HG03060 (cell line): Measurements from ENCODE around the gene RPL37.
"Not testable (repeated sequence)": the region's sequence is repeated elsewhere in the genome, so short reads cannot be mapped to it uniquely, and the experiment has no call there.

Source experiments
- ATAC-seq: cut with Tn5 transposase; IDR thresholded peaks from one replicate; pipeline ENCODE4 v1.9.1; 2021; ENCODE audit warnings: low read depth, moderate number of reproducible peaks; ENCODE audit not compliant: unreplicated experiment

The RPL37 gene

DNA sequence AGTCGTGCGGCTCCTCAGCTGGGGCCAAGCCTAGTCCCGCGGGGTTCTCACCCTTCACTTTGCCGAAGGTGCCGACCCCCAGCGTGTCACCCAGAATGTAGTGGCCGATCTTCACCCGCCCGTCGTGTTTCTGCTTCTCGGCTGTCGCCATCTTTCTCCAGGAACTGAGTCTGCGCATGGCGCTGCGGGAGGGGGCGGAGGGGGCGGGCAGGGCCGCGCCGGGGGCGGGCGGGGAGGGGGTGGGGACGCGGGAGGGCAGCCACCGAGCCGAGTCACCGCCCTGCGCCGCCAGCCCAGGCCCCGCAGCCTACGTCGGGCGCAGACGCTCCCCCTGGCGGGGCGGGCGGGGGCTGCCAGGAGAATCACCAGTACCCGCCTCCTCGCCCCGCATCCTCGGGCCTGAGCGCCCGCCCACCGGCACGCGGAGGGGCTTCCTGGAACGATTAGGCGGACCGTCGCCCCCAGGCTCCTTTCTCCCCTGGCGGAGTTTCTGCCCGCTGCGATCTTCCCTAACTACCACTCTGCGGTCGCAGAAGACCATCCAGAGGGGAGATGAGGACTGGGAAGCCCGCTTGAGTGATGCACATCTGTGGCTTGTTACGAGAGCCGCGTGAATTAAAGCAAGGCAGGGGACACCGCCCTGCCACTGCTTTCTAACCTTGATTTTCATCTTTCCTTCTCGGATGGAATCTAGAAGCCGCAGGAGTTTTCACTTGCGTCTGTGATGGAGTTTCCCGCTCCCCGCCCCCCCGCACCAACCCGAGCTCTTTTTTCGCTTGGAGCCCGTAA, 36.8 kb downstream of the RPL37 start, which contains the start of gene PRKAA1:
PRKAA1 (minus strand) TSS at position 363 of the 789 bp plus-strand sequence; CDS start at position 178, 185 bp downstream.
- peak; percentile 81 for ATAC-seq

DNA sequence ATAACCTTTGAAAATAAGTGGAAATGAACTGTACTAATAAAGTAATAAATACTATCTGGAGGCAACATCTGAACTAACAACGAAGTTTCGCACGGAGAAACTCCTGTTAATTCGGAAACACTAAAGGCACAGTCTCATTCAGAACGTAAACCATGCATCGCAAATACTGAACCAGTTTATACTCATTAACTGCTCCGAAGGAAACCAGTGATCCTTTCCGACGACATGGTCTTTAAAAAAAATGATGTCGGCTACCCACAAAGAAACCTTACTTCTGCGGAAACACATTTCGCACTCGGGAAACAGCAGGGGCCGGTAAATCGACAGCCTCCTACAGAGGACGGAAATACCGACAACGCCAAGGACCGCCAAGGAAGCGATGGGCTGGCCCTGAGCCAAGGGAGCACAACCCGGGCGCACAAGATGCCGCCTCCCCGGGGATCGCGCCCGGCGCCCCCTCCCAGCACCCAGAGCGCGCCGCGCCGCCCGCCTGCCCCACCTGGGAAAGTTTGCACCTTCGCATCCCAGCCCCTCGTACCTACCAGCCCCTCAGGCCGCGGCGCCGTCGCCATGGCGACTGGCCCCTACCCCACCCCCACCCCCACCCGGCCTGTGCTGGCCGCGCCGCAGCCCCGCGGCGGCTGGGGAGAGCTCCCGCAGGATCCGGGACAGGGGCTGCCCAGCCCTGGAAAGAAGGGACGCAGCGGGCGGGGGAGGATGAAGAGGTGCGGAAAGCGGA, 37.6 kb downstream of the RPL37 start:
- peak; percentile 18 for ATAC-seq

DNA sequence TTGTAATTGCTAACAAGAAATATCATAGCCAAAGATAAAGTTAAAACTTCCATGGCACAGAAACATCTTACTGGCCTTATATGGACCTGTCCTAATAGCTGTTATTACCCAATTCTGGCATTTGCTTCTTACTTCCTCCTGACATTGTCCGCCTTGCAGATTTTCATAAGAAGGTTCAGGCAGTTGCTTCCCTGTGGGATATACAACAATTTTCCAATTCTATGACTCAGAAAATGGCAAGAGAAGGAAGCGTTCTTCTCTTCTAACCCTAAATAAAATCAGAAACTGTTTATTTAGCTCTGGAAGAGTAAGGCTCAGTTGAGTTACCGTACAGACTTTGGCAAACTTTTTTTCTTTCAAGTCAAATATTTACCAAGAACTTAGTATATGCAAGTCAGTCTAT, 38.5 kb downstream of the RPL37 start:
- ATAC-seq: no peak

- not testable (repeated sequence) for ATAC-seq
These were observed 40.1 kb downstream of the RPL37 start for GRCh38 chr5:40794877-40795276.

- not testable (repeated sequence) for ATAC-seq
These were observed 40.7 kb downstream of the RPL37 start for GRCh38 chr5:40794340-40794739.

DNA sequence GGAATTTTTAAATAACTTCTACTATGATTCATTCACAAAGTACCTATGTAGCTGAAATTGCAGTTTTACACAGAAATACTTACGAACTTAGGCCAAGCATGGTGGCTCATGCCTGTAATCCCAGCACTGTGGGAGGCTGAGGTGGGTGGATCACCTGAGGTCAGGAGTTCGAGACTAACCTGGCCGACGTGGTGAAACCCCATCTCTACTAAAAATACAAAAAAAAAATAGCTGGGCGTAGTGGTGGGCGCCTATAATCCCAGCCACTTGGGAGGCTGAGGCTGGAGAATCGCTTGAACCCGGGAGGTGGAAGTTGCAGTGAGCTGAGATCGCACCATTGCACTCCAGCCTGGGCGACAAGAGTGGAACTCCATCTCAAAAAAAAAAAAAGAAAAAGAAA, 42.3 kb downstream of the RPL37 start:
- ATAC-seq: not testable (repeated sequence)

DNA sequence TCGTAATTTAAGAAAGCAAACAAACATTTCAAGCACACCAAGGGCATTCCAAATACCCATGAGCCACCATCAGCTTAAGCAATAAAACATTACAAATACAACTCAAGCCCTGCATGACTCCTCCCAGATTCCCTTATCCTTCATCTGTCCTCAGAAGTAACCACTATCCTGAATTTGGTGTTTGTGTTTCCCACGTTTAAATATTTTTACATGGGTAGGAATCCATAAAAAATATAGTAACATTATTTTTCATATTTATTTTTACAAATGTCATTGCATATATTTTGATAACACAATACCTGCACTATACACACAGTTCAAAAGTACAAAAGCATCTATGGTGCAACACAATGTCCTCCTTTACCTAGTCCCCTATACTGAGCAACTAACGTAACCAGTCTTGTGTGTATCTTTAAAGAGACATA, 43.3 kb downstream of the RPL37 start:
- ATAC-seq: no peak

GRCh38 chr5:40790947-40791593, 44.0 kb downstream of the RPL37 start:
- no peak for ATAC-seq

DNA sequence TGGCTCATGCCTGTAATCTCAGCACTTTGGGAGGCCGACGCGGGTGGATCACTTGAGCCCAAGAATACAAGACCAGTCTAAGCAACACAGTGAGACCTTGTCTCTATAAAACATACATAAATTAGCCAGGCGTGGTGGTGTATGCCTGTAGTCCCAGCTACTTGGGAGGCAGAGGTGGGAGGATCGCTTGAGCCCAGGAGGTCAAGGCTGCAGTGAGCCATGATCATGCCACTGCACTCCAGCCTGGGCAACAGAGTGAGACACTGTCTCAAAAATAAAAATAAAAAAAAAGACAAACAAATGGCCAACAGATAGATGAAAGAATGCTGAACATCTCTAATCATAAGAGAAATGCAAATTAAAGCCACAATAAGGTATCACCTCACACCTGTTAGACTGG, 46.1 kb downstream of the RPL37 start:
- not testable (repeated sequence) for ATAC-seq

GRCh38 chr5:40787986-40788385, 47.0 kb downstream of the RPL37 start:
- no peak for ATAC-seq

GRCh38 chr5:40786664-40787063, 48.4 kb downstream of the RPL37 start:
- ATAC-seq: not testable (repeated sequence)

DNA sequence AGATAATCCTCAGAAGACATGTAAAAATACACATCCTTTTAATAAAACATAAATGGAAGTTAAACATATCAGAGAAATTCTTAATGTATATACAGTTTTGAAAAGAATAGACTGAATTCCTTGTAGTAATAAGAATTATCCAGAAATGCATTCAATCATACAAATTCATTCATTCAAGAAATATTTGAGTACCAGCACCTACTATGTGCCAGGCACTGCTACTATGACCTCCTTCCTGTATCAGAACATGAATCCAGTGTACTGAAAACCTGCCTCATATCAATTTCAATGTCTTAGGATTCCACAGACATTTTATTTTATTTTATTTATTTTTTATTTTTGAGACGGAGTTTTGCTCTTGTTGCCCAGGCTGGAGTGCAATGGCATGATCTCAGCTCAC, 50.1 kb downstream of the RPL37 start:
- ATAC-seq: no peak

DNA sequence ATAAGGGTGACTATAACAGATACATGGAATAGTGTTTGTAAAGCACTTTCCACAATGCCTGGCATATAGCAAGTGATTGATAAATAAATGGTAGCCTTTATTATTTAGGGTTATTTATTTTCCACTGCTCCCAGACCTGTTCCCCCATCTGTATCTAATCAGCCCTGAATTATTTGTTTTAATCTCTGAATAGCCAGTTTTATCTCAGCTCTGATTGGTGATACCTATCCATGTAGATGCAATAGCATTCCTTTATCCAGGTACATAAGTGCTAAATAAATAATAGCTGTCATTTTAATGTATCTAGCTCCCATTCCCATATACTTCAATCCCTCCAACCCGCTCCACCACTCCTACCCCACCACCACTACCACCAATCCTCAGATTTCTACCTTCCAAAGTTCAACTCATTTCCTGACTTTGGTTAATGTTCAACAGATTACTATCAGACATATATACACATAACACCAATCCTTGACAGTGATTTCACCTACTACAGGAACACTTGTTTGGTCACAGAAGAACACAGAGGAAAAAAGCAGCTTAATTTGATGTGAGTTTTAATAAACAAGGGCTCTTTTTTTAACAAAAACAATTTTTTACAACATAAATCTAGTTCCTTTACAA, 50.9 kb downstream of the RPL37 start:
- no peak for ATAC-seq

DNA sequence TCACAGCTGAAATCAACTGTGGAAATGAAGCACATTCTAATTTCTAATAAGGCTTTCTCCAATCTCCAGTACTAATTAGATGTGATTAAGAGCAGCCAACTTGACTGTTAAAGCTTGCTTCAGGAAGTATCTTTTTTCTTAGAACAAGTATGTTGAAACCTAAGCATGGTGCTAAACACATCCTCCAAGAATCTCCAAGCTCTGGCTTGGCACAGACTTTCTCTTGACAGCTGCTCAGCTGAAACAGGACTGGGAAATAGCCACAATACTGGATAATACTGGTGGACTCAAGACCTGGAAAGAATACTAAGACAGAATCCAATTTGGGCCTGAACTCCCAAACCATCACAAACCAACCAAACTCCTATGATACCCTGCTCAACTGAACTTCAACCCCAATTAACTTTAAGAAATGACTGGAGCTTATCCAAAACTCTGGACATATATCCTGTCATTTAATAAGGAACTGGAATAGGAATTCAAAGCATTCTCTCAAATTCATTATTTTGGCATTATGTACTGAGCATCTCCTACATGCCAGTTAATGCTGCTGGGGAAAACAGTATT, 53.1 kb downstream of the RPL37 start:
- ATAC-seq: no peak

DNA sequence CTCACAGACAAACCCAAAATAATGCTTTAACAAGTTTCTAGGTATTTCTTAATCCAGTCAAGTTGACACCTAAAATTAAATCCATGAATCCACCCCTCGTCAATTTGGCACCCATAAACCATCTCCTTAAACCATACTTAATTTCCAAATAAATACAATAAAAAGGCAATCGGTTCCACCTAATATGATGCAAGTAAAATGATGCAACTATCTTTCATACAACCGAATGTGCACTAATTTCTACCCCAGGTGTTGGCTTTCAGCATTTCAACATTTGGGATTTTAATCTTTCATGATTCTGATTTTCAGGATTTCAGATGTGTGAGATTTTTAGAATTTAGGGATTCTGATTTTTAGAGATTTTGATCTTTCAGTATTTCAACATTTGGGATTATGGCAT, 54.2 kb downstream of the RPL37 start:
- ATAC-seq: no peak

DNA sequence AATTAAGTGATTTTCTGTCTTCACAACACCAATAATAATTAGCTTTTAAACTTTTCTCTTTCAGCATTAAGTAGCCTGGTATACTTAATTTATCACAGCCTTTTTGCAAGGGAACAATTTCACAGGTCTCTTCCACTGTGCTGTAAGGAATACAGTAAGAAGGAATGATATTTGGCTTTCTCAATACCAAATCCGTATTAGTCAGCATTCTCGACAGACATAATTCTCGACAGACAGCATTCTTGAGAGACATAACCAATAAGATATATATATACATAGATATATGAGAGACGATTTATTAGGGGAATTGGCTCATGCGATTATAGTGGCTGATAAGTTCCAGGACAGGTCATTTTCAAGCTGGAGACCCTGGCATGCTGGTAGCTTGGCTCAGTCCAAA, 54.8 kb downstream of the RPL37 start:
- no peak for ATAC-seq

GRCh38 chr5:40779561-40779960, 55.5 kb downstream of the RPL37 start:
- no peak for ATAC-seq

GRCh38 chr5:40778133-40778532, 56.9 kb downstream of the RPL37 start:
- no peak for ATAC-seq

GRCh38 chr5:40776658-40776977, 58.4 kb downstream of the RPL37 start:
- no peak for ATAC-seq

- no peak for ATAC-seq
These were observed 59.0 kb downstream of the RPL37 start for GRCh38 chr5:40775846-40776657.
